Liver (tissue), 9 donors: ENCODE results near the gene CCDC80. TPM values are rescaled to one million over a fixed set of nuclear protein-coding genes. Genes with fewer than 3 reads are reported as not detected.

ENCODE experiments used
- DNase-seq: peaks from one replicate; pipeline ENCODE4 v3.0.0-alpha.2; 2017; ENCODE audit warnings: low spot score
- H3K27ac ChIP-seq, 2 donors: one replicate each; pipeline ENCODE4 v1.7.0; 2013; ENCODE audit warnings: inconsistent platforms in 2 of 2, low read length in 2 of 2, control low read depth in 1 of 2, low read depth in 1 of 2, mild to moderate bottlenecking in 1 of 2
- H3K27me3 ChIP-seq, 4 donors: one replicate each; pipeline versions ENCODE4 v1.6.1 to v1.7.0; 2013; ENCODE audit warnings: low read length in 3 of 4, inconsistent platforms in 1 of 4, mild to moderate bottlenecking in 1 of 4, moderate library complexity in 1 of 4; ENCODE audit not compliant: control insufficient read depth in 4 of 4, insufficient read depth in 4 of 4
- H3K36me3 ChIP-seq, 4 donors: one replicate each; pipeline versions ENCODE4 v1.6.1 to v1.7.0; 2013; ENCODE audit warnings: low read length in 3 of 4, mild to moderate bottlenecking in 3 of 4, low read depth in 1 of 4, moderate library complexity in 1 of 4; ENCODE audit not compliant: control insufficient read depth in 4 of 4, insufficient read depth in 3 of 4
- H3K4me1 ChIP-seq, 4 donors: one replicate each; pipeline versions ENCODE4 v1.6.1 to v1.7.0; 2013; ENCODE audit warnings: low read length in 3 of 4, mild to moderate bottlenecking in 3 of 4, moderate library complexity in 1 of 4; ENCODE audit not compliant: control insufficient read depth in 4 of 4, insufficient read depth in 4 of 4
- H3K4me3 ChIP-seq, 3 donors: one replicate each; pipeline versions ENCODE4 v1.6.1 to v1.7.0; 2013; ENCODE audit warnings: low read length in 3 of 3, control low read depth in 1 of 3, low read depth in 1 of 3, mild to moderate bottlenecking in 1 of 3
- H3K9ac ChIP-seq, 2 donors: one replicate each; pipeline ENCODE4 v1.7.0; 2013; ENCODE audit warnings: low read length in 2 of 2, mild to moderate bottlenecking in 2 of 2, moderate library complexity in 2 of 2, control low read depth in 1 of 2, low read depth in 1 of 2
- H3K9me3 ChIP-seq, 4 donors: one replicate each; pipeline versions ENCODE4 v1.6.1 to v1.7.0; 2013; ENCODE audit warnings: low read length in 3 of 4; ENCODE audit not compliant: control insufficient read depth in 4 of 4
- CTCF ChIP-seq: fragments of 150-350 bp; IDR thresholded peaks from 2 replicates; pipeline ENCODE4 v1.5.1; 2017; ENCODE audit warnings: improper control_type of control experiment, low read depth, low read length; ENCODE audit not compliant: missing input control
- FOXA1 ChIP-seq: IDR thresholded peaks from 2 replicates; pipeline ENCODE4 v1.6.1; 2016; ENCODE audit warnings: antibody characterized with exemption
- FOXA2 ChIP-seq: IDR thresholded peaks from 2 replicates; pipeline ENCODE4 v1.6.1; 2016; ENCODE audit warnings: antibody characterized with exemption
- HNF4A ChIP-seq, 2 donors: conservative IDR thresholded peaks; 2 replicates each; pipeline ENCODE4 v1.6.1; 2016; ENCODE audit warnings: antibody characterized with exemption in 2 of 2, mild to moderate bottlenecking in 2 of 2
- HNF4G ChIP-seq: IDR thresholded peaks from 2 replicates; pipeline ENCODE4 v1.6.1; 2016; ENCODE audit warnings: antibody characterized with exemption
- MAX ChIP-seq: IDR thresholded peaks from 2 replicates; pipeline ENCODE4 v1.6.1; 2016; ENCODE audit warnings: antibody characterized with exemption
- NR2F2 ChIP-seq: IDR thresholded peaks from 2 replicates; pipeline ENCODE4 v1.6.1; 2016; ENCODE audit warnings: antibody characterized with exemption
- RAD21 ChIP-seq, 2 donors: IDR thresholded peaks; 2 replicates each; pipeline ENCODE4 v1.6.1; 2016; ENCODE audit warnings: antibody characterized with exemption in 2 of 2, mild to moderate bottlenecking in 2 of 2
- REST ChIP-seq: IDR thresholded peaks from 2 replicates; pipeline ENCODE4 v1.6.1; 2016; ENCODE audit warnings: antibody characterized with exemption, mild to moderate bottlenecking
- ZBTB33 ChIP-seq: IDR thresholded peaks from 2 replicates; pipeline ENCODE4 v1.6.1; 2016; ENCODE audit warnings: antibody characterized with exemption
- WGBS: extraction: QIAGEN DNeasy Blood & Tissue Kit; methylation state at CpG from one replicate; pipeline ENCODE4 v1.1.7; 2013; 5-methylcytosine and 5-hydroxymethylcytosine counted together
- polyA plus RNA-seq, 2 donors: library from polyadenylated mRNA; stranded (reverse) in 1 of 2; unstranded in 1 of 2; fragments of 200-250 nt in 1 of 2; fragments of >200 nt in 1 of 2; fragmentation: Nextera tagmentation in 1 of 2; extraction: Ambion mirVana in 1 of 2; gene quantifications; one replicate each; pipeline versions ENCODE4 v1.2.1 to v1.2.3, GENCODE V29; 2013 to 2015
- total RNA-seq, 2 donors: library from RNA; depleted of rRNA; stranded (reverse); fragments of >200 nt; gene quantifications; one replicate each; pipeline ENCODE4 v1.2.3, GENCODE V29; 2014
- donor health status: healthy.
- donor health status: healthy.
- donor health status: healthy.
- donor health status: healthy.
- donor health status: healthy.

Gene CCDC80
- total and polyA plus RNA-seq, 4 donors = 0.17 to 2.1 (median 1.1) TPM

- Histone ChIP-seq H3K4me1 (peaks cover 0 to 3% (median 1%) of the 10 kb centered on the region in 4 donors), H3K36me3 (no peaks in the 10 kb centered on the region), H3K4me3 (peak overlapping the region in 1 of 3 donors; percentile 29), H3K27me3 (peaks cover 0 to 2% (median 0%) of the 10 kb centered on the region in 4 donors), H3K9ac (peak overlapping the region in 1 of 2 donors; percentile 12), H3K9me3 (no peaks in the 10 kb centered on the region), H3K27ac (peak overlapping the region in 1 of 2 donors; percentile 13)
- 16% methylated on average over 10 of the region's 10 CpGs for WGBS
- DNase-seq = no peak
- TF ChIP-seq HNF4A (conservative IDR thresholded peaks at IDR 0.05) = no peak
- no peak for TF ChIP-seq ZBTB33
- TF ChIP-seq FOXA2 = no peak
- TF ChIP-seq RAD21 (IDR thresholded peaks at IDR 0.05) = no peak
- no peak for TF ChIP-seq FOXA1
- no peak for TF ChIP-seq HNF4G
Observed at GRCh38 chr3:112640276-112640929, 540 bp downstream of the CCDC80 start.

- Histone ChIP-seq H3K36me3 (no peaks in the 10 kb centered on the region), H3K4me3 (no peak overlapping the region), H3K27ac (no peak overlapping the region), H3K4me1 (peaks cover 0 to 3% (median 1%) of the 10 kb centered on the region in 4 donors), H3K9me3 (no peaks in the 10 kb centered on the region), H3K27me3 (peaks cover 0 to 2% (median 0%) of the 10 kb centered on the region in 4 donors), H3K9ac (no peak overlapping the region)
- TF ChIP-seq NR2F2 (no peak), REST (no peak), MAX (no peak), CTCF (no peak), HNF4G (no peak), ZBTB33 (no peak)
- 87% methylated on average over 21 of the region's 21 CpGs for WGBS
- no peak for DNase-seq
Observed at GRCh38 chr3:112639455-112640225, 1.3 kb downstream of the CCDC80 start.
